Measurements from ENCODE around the gene RAB43.

RAB43 gene

GRCh38 chr3:129105862-129106261 lies 15.7 kb downstream of the RAB43 start:
- H3K4me3 ChIP-seq (ENCODE audit: control insufficient read depth in 1 of 7, extremely low read depth in 1 of 7, insufficient read depth in 4 of 7, low read depth in 2 of 7, low read length in 6 of 7) = no peak overlapping the region
- no peaks in the 10 kb centered on the region for H3K4me1 ChIP-seq (ENCODE audit: control extremely low read depth in 1 of 4, control insufficient read depth in 4 of 4, insufficient read depth in 4 of 4, low read length in 3 of 4)
- H3K9me3 ChIP-seq (ENCODE audit: control extremely low read depth in 1 of 5, control insufficient read depth in 4 of 5, insufficient read depth in 2 of 5, low read depth in 1 of 5, low read length in 4 of 5) = no peaks in the 10 kb centered on the region
- CTCF ChIA-PET = interaction anchor here (0.9 to 1.4 kb wide), 3 partner anchors 53 to 124 kb away, joined by 3 read pairs; no protein-coding TSS in a partner anchor
- POLR2A ChIA-PET = no interaction called here
- H3K27me3 ChIP-seq (replicated peaks in 2 of 5; ENCODE audit: control insufficient read depth in 4 of 5, insufficient read depth in 5 of 5, low read length in 4 of 5) = no peaks in the 10 kb centered on the region
- WGBS (ENCODE audit: insufficient coverage) = 100% methylated on average over 4 of the region's 4 CpGs
- H3K36me3 ChIP-seq (ENCODE audit: control insufficient read depth in 4 of 4, insufficient read depth in 4 of 4, low read length in 3 of 4) = peaks cover 0 to 22% (median 10%) of the 10 kb centered on the region in 4 experiments
- H3K27ac ChIP-seq (ENCODE audit: insufficient read depth in 1 of 2, low read depth in 1 of 2, low read length in 2 of 2, poor library complexity in 1 of 2, severe bottlenecking in 2 of 2) = no peak overlapping the region
- DNase-seq = no peak

GRCh38 chr3:129104498-129105079 lies 17.0 kb downstream of the RAB43 start:
- ChIA-PET CTCF (interaction anchor here (0.5 to 1.3 kb wide), 3 partner anchors 9 to 19 kb away, joined by 3 to 4 read pairs (median 4); no protein-coding TSS in a partner anchor), POLR2A (no interaction called here)
- Histone ChIP-seq H3K4me3 (ENCODE audit: control insufficient read depth in 1 of 7, extremely low read depth in 1 of 7, insufficient read depth in 4 of 7, low read depth in 2 of 7, low read length in 6 of 7) (no peak overlapping the region), H3K4me1 (ENCODE audit: control extremely low read depth in 1 of 4, control insufficient read depth in 4 of 4, insufficient read depth in 4 of 4, low read length in 3 of 4) (no peaks in the 10 kb centered on the region), H3K27ac (ENCODE audit: insufficient read depth in 1 of 2, low read depth in 1 of 2, low read length in 2 of 2, poor library complexity in 1 of 2, severe bottlenecking in 2 of 2) (no peak overlapping the region), H3K36me3 (ENCODE audit: control insufficient read depth in 4 of 4, insufficient read depth in 4 of 4, low read length in 3 of 4) (peaks cover 0 to 18% (median 10%) of the 10 kb centered on the region in 4 experiments), H3K9me3 (ENCODE audit: control extremely low read depth in 1 of 5, control insufficient read depth in 4 of 5, insufficient read depth in 2 of 5, low read depth in 1 of 5, low read length in 4 of 5) (no peaks in the 10 kb centered on the region), H3K27me3 (replicated peaks in 2 of 5; ENCODE audit: control insufficient read depth in 4 of 5, insufficient read depth in 5 of 5, low read length in 4 of 5) (no peaks in the 10 kb centered on the region)
- WGBS (ENCODE audit: insufficient coverage) = 98% methylated on average over 4 of the region's 6 CpGs
- no peak for DNase-seq

DNA sequence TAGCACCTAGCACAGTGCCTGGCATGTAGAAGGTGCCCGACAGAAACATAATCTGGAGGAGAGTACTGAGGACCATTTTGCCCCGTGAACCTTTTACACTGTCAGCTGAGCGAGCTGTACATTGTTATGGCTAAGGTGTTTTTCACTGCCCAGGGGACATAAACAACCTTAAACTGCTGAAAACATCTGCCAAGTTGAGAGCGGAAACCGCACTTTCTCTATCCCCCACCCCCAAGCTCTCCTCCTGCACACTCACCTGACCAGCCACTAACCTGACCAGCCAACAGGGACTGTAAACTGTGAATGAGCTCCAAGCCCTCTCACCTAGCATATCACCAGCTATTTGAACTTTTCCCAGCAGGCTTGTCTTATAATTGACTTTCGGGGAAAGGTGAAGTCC lies 17.6 kb downstream of the RAB43 start:
- ChIA-PET CTCF (interaction anchor here (0.5 to 1.3 kb wide), 3 partner anchors 9 to 19 kb away, joined by 3 to 4 read pairs (median 4); no protein-coding TSS in a partner anchor), POLR2A (no interaction called here)
- Histone ChIP-seq H3K4me3 (ENCODE audit: control insufficient read depth in 1 of 7, extremely low read depth in 1 of 7, insufficient read depth in 4 of 7, low read depth in 2 of 7, low read length in 6 of 7) (no peak overlapping the region), H3K9me3 (ENCODE audit: control extremely low read depth in 1 of 5, control insufficient read depth in 4 of 5, insufficient read depth in 2 of 5, low read depth in 1 of 5, low read length in 4 of 5) (no peaks in the 10 kb centered on the region), H3K27ac (ENCODE audit: insufficient read depth in 1 of 2, low read depth in 1 of 2, low read length in 2 of 2, poor library complexity in 1 of 2, severe bottlenecking in 2 of 2) (no peak overlapping the region), H3K27me3 (replicated peaks in 2 of 5; ENCODE audit: control insufficient read depth in 4 of 5, insufficient read depth in 5 of 5, low read length in 4 of 5) (no peaks in the 10 kb centered on the region), H3K4me1 (ENCODE audit: control extremely low read depth in 1 of 4, control insufficient read depth in 4 of 4, insufficient read depth in 4 of 4, low read length in 3 of 4) (no peaks in the 10 kb centered on the region), H3K36me3 (ENCODE audit: control insufficient read depth in 4 of 4, insufficient read depth in 4 of 4, low read length in 3 of 4) (peaks cover 0 to 18% (median 10%) of the 10 kb centered on the region in 4 experiments)
- no peak for DNase-seq
- 95% methylated on average over 4 of the region's 6 CpGs for WGBS (ENCODE audit: insufficient coverage)

- CTCF ChIA-PET = interaction anchor here (1.3 to 3.5 kb wide), 4 partner anchors 15 to 50 kb away, joined by 4 to 10 read pairs (median 8); no protein-coding TSS in a partner anchor
- Histone ChIP-seq H3K4me1 (ENCODE audit: control extremely low read depth in 1 of 4, control insufficient read depth in 4 of 4, insufficient read depth in 4 of 4, low read length in 3 of 4) (no peaks in the 10 kb centered on the region), H3K27me3 (replicated peaks in 2 of 5; ENCODE audit: control insufficient read depth in 4 of 5, insufficient read depth in 5 of 5, low read length in 4 of 5) (no peaks in the 10 kb centered on the region), H3K36me3 (ENCODE audit: control insufficient read depth in 4 of 4, insufficient read depth in 4 of 4, low read length in 3 of 4) (peaks cover 0 to 13% (median 10%) of the 10 kb centered on the region in 4 experiments), H3K9me3 (ENCODE audit: control extremely low read depth in 1 of 5, control insufficient read depth in 4 of 5, insufficient read depth in 2 of 5, low read depth in 1 of 5, low read length in 4 of 5) (peaks cover 0 to under 1% (median 0%) of the 10 kb centered on the region in 5 experiments), H3K4me3 (ENCODE audit: control insufficient read depth in 1 of 7, extremely low read depth in 1 of 7, insufficient read depth in 4 of 7, low read depth in 2 of 7, low read length in 6 of 7) (no peak overlapping the region), H3K27ac (ENCODE audit: insufficient read depth in 1 of 2, low read depth in 1 of 2, low read length in 2 of 2, poor library complexity in 1 of 2, severe bottlenecking in 2 of 2) (no peak overlapping the region)
- POLR2A ChIA-PET = interaction anchor here (0.7 kb wide), 1 partner anchor 70 kb away, joined by 6 read pairs; no protein-coding TSS in a partner anchor
- WGBS (ENCODE audit: insufficient coverage) = 95% methylated on average over 3 of the region's 7 CpGs
- DNase-seq = no peak
Measured at GRCh38 chr3:129103296-129103695, 18.3 kb downstream of the RAB43 start.

- Histone ChIP-seq H3K4me1 (ENCODE audit: control extremely low read depth in 1 of 4, control insufficient read depth in 4 of 4, insufficient read depth in 4 of 4, low read length in 3 of 4) (no peaks in the 10 kb centered on the region), H3K27me3 (replicated peaks in 2 of 5; ENCODE audit: control insufficient read depth in 4 of 5, insufficient read depth in 5 of 5, low read length in 4 of 5) (no peaks in the 10 kb centered on the region), H3K27ac (ENCODE audit: insufficient read depth in 1 of 2, low read depth in 1 of 2, low read length in 2 of 2, poor library complexity in 1 of 2, severe bottlenecking in 2 of 2) (no peak overlapping the region), H3K9me3 (ENCODE audit: control extremely low read depth in 1 of 5, control insufficient read depth in 4 of 5, insufficient read depth in 2 of 5, low read depth in 1 of 5, low read length in 4 of 5) (peaks cover 0 to 4% (median 3%) of the 10 kb centered on the region in 5 experiments), H3K36me3 (ENCODE audit: control insufficient read depth in 4 of 4, insufficient read depth in 4 of 4, low read length in 3 of 4) (peaks cover under 1 to 10% (median 3%) of the 10 kb centered on the region in 4 experiments), H3K4me3 (ENCODE audit: control insufficient read depth in 1 of 7, extremely low read depth in 1 of 7, insufficient read depth in 4 of 7, low read depth in 2 of 7, low read length in 6 of 7) (no peak overlapping the region)
- DNase-seq = no peak
- CTCF ChIA-PET = interaction anchor here (0.8 to 3.5 kb wide), 7 partner anchors 7 to 145 kb away, joined by 3 to 10 read pairs (median 5); no protein-coding TSS in a partner anchor
- POLR2A ChIA-PET = no interaction called here
- 98% methylated on average over 8 of the region's 12 CpGs for WGBS (ENCODE audit: insufficient coverage)
Measured at GRCh38 chr3:129101370-129102138, 20.1 kb downstream of the RAB43 start.

- POLR2A ChIA-PET = interaction anchor here (0.6 to 0.7 kb wide), 3 partner anchors 13 to 112 kb away, joined by 3 read pairs; no protein-coding TSS in a partner anchor
- no peak overlapping the region for H3K4me3 ChIP-seq (ENCODE audit: control insufficient read depth in 1 of 7, extremely low read depth in 1 of 7, insufficient read depth in 4 of 7, low read depth in 2 of 7, low read length in 6 of 7)
- WGBS (ENCODE audit: insufficient coverage) = 100% methylated on average over 1 of the region's 1 CpG
Measured at GRCh38 chr3:129100274-129100673, 21.3 kb downstream of the RAB43 start.

More at GRCh38 chr3:129100274-129100673, 21.3 kb downstream of the RAB43 start:
- H3K27ac ChIP-seq (ENCODE audit: insufficient read depth in 1 of 2, low read depth in 1 of 2, low read length in 2 of 2, poor library complexity in 1 of 2, severe bottlenecking in 2 of 2) = no peak overlapping the region
- H3K9me3 ChIP-seq (ENCODE audit: control extremely low read depth in 1 of 5, control insufficient read depth in 4 of 5, insufficient read depth in 2 of 5, low read depth in 1 of 5, low read length in 4 of 5) = peaks cover 0 to 4% (median 3%) of the 10 kb centered on the region in 5 experiments
- CTCF ChIA-PET = interaction anchor here (1.1 to 3.5 kb wide), 4 partner anchors 9 to 130 kb away, joined by 3 to 10 read pairs (median 6); no protein-coding TSS in a partner anchor
- no peak for DNase-seq
- H3K4me1 ChIP-seq (ENCODE audit: control extremely low read depth in 1 of 4, control insufficient read depth in 4 of 4, insufficient read depth in 4 of 4, low read length in 3 of 4) = no peaks in the 10 kb centered on the region
- H3K36me3 ChIP-seq (ENCODE audit: control insufficient read depth in 4 of 4, insufficient read depth in 4 of 4, low read length in 3 of 4) = peaks cover 2 to 10% (median 6%) of the 10 kb centered on the region in 4 experiments
- H3K27me3 ChIP-seq (replicated peaks in 2 of 5; ENCODE audit: control insufficient read depth in 4 of 5, insufficient read depth in 5 of 5, low read length in 4 of 5) = no peaks in the 10 kb centered on the region
